ENCODE data around the gene TBC1D24.
A peak's percentile ranks its signal among the peaks of the same experiment; 100 is the strongest.
"Not testable (repeated sequence)": the region's sequence is repeated elsewhere in the genome, so short reads cannot be mapped to it uniquely, and the experiment has no call there.

Gene TBC1D24

DNA sequence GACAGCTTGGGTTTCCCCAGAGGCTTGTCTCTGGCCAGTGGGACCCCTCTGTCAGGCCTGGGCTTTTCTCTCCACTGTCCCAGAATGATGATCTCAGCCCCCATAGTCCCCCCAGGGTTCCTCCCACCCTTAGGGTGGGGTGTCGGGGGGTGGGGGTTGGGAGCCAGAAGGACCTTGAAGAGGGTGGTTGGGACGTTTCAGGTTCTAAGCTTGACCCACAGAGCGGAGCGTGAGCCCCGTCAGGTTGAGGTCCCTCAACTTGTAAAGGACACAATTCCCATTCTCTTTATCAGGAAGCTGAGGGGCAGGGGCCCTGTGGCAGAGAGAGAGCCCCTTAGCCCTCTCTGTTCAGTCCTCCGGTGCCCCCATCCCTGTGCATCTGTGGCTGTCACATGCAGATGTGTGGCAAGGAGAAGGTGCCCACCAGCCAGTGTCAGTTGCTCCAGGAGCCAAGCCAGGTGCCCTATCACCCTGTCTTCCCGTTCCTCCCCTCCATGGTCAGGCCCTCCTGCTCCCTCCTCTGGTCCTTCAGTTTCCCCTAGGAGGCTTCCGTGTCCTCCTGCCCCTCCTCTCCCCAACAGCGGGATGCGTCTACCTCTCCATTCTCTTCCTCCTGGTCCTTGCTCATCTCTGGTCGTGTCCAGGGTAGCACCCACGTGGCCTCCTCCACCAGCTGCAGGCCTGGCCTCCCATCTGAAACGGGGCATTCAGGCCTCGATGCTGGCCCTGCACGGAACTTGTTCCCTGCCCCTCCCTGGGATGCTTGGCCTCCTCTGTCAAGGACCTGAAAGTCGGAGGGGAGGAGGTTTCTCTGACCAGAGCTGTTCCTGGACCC lies 5.3 kb upstream of the TBC1D24 start:
- no peak for DNase-seq

DNA sequence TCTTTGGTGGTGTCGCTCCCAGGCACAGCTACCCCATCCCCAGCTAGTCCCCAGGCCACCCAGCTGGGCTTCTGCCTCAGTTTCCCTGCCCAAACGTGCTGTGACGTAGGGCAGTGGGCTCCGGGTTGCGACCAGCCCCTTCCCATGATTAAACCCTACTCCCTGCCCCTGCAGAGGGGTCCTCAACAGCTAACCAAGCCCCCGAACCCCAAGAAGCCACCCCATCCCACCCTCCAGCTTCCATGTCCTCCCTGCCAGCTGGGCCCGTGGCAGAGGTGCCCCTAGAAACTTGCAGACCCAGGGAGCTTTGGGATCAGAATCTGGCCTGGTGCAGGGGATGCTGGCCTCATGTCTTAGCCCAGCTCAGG lies 4.7 kb upstream of the TBC1D24 start:
- no peak for DNase-seq

GRCh38 chr16:2470603-2471015 lies 4.3 kb upstream of the TBC1D24 start:
- DNase-seq, result no peak

GRCh38 chr16:2471016-2471652 lies 3.8 kb upstream of the TBC1D24 start, which contains the start of gene NTN3:
Gene NTN3, plus strand, starts transcription at chr16:2471297. Its CDS starts 405 bp downstream, at chr16:2471702.
- DNase-seq, result peak; percentile 15

- DNase-seq, result no peak
These were observed 3.1 kb upstream of the TBC1D24 start for GRCh38 chr16:2471653-2472487.

- DNase-seq, result no peak
These were observed 2.5 kb upstream of the TBC1D24 start for GRCh38 chr16:2472488-2472864.

DNA sequence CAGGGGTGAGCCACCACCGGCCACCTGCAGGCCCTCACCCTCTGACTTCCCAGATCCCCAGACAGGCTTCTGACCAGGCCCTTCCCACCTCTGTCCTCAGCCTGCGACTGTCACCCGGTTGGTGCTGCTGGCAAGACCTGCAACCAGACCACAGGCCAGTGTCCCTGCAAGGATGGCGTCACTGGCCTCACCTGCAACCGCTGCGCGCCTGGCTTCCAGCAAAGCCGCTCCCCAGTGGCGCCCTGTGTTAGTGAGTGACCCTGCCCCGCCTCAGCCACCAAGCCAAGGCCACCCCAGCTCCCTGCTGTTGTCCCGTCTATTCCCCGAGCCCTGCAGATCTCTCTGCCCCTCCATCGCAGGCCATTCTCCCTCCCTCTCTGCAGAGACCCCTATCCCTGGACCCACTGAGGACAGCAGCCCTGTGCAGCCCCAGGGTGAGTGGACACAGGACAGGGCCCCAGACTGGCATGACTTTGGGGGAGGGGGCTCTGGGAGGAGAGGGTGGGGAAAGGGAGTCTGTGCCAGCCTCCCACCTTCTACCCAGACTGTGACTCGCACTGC lies 2.0 kb upstream of the TBC1D24 start:
- no peak for DNase-seq

DNA sequence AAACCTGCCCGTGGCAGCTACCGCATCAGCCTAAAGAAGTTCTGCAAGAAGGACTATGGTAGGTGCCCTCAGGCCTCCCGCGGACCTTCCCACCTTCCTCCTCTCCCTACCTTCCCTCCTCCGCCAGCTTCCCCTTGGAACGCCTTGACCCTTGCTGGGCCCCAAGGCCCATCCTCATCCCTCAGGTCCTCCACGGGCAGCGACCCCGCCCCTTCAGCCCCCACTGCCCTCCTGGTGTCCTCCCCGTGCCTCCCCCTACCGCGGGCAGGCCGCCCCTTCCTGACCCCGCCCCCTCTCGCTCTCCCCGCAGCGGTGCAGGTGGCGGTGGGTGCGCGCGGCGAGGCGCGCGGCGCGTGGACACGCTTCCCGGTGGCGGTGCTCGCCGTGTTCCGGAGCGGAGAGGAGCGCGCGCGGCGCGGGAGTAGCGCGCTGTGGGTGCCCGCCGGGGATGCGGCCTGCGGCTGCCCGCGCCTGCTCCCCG lies 1.4 kb upstream of the TBC1D24 start:
- DNase-seq, result peak; percentile 32

DNA sequence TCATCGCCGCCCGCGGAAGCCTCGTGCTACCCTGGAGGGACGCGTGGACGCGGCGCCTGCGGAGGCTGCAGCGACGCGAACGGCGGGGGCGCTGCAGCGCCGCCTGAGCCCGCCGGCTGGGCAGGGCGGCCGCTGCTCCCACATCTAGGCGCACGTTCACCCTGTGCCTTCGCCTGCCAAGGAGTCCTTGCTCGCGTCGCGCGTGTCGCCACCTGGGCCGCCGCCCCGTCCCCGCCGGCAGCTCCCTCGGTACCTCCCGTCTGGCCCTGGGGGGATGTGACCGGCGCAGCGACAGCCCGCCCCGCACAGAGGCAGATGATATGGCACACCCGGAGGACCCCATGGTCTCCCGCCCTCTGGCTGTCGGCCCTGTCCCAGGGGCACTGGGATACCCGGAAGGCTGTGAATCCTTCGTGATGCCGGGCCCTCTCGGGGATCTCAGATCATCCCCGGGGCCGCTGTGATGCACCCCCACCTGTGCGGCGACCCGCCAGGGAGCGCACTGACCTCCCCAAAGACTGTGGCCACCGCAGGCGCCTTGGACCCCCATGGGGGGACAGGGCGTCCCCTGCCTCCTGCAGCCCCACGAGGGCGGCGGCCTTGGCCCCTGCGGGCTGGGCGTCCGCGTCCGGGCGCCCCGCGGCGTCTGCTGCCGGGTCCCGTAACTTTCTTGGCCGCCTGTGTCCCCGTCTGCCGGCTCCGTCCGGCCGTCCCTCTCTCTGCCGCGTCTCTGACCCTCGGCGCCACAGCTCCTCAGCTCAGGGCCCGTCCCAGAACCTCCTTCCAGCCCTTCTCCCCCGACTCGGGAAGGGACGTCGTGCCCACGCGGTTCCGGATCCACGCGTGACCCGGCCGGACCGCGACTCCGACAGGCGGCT lies 689 bp upstream of the TBC1D24 start:
- DNase-seq, result peak; percentile 61

- peak; percentile 47 for DNase-seq
These were observed 752 bp downstream of the TBC1D24 start for GRCh38 chr16:2475413-2476344.

DNA sequence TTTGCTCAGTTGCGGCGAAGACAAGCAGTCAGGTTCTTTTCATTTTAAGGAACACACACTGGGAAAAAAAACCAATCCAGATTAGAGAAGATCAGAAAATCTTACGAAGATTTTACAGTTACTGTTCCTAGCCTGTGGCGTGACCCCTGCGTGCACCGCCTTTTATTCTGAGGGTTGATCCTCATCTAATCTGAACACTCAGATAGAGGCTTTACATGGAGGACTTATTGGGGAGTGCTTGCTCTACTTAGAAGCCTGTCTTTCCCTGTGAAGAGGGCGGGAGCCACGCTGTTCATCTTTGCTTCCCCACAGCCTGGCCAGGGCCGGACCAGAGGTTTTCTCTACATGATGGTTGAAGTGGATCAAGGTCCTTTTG lies 1.4 kb downstream of the TBC1D24 start:
- DNase-seq, result no peak

DNA sequence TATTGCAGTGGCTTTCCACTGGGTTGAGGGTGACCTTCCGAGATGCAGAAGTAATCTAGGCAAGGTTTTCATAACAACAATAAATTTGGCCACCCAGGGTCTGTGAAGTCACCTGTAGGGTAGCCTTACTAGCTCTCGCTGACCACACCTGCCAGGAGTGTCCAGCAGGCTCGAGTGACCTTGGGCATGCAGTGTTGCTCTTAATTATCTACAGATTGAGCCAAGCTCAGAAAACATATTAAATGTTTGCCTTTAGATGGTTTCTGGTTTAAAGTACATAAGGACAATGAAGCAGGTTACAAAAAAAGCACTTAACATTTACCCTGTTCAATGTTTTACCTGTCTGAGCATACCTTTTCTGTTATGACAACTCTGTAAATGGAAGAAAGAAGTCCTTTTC lies 1.8 kb downstream of the TBC1D24 start:
- no peak for DNase-seq

GRCh38 chr16:2477327-2477726 lies 2.4 kb downstream of the TBC1D24 start:
- no peak for DNase-seq

DNA sequence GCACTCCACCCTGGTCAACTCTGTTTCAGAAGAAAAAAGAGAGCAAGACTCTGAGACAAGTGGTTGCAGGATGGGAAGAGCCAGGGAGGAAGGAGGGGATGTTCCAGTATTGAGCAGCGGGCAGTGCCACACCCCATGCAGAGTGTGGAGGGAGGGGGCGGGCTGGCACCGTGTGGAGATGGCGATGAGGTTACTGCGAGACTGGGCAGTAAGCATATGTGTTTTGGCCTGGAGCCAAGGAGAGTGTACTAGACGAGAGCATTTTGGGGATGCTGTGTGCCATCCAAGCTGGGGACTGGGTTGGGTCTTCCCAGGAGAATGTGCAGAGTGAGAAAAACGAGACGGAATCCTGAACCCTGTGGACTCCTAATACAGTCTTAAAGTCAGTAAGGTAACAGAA lies 3.4 kb downstream of the TBC1D24 start:
- DNase-seq, result no peak

GRCh38 chr16:2479996-2480395 lies 5.1 kb downstream of the TBC1D24 start:
- not testable (repeated sequence) for DNase-seq

- no peak for DNase-seq
These were observed 6.0 kb downstream of the TBC1D24 start for GRCh38 chr16:2480948-2481347.

DNA sequence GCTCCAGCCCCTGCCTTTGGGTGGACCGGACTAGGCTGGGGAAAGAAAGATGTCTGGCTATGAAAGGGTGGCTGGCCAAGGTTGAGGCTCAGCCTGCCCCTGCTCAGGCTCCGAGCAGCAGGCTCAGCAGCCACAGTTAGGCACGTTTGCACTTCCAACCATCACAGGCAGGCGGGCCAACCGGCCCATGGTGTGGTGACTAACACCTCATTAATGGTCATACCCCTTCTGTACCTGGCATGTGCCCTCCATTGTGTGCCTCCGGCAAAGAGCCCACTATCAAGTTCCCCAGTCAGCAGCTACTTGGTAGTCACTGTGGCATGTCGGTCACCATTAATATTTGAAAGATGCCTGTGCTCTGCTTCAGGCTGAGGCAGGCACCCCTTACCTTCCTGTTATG lies 6.7 kb downstream of the TBC1D24 start:
- DNase-seq, result no peak

- no peak for DNase-seq
These were observed 7.3 kb downstream of the TBC1D24 start for GRCh38 chr16:2482249-2482648.

DNA sequence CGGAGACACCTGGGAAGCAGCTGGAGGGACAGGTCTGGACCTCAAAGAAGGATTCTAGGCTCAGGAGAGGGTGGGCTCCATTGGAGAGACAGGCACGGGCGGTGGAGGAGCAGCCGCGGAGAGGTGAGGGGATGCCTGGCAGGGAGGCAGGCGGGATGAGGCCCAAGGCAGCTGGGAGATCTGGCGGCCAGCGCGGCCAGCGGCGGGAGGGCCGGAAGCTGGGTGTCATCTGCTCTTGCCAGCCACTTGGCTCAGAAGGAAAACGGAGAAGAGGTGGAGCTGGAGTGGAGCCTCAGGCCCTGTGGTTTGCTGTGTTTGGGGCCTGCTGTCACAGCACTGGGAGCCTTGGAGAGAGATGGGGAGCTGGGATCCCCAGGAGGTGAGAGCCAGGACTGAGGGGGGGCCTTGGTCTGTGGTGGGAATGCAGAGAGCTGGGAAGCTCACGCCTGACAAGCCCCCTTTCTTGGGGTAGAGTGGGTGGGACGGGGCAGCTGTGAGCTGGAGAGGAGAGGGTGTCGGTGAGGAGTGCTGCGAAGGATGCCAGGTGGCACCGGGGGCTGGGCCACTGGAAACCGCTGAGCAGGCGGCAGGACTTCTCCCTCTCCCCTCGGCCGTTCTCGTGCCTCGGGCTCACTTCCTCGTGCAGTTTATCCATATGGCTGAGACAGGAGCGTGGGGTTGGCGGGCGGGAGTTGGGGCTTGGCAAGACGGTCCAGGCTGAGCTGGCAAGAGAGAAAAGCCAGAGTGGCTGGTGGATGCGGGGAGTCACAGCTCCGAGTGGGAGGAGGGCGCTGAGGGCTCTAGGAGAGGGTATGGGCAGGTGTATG lies 8.0 kb downstream of the TBC1D24 start:
- no peak for DNase-seq
